ENCODE data around the gene RFT1. TPM values are rescaled to one million over a fixed set of nuclear protein-coding genes. Genes with fewer than 3 reads are reported as not detected.

RFT1 gene
- total and polyA plus RNA-seq, 2 donors (not counting 1 experiment from before 2014, with no cell fraction given) = 9.7 to 20.5 TPM

DNA sequence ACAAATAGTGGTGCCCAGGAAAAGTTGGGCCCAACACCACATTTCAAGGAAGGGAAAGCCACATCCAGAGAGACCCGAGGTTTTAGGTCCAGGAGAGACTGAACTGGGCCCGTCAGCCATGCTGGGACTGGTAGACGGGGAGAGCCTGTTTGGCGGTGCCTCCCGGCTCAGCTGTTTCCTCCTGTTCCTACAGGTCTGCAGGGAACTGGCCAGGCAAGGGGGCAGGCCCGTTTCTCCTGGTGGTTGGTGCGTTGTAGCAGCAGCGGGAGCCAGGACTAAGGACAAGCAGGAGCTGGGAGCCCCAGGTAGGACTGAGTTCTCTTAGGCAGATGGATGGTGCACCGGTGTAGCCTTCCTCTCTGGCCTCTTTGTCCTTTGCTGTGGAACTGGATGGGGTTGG is 34.7 kb upstream of the RFT1 start:
- no peaks in the 10 kb centered on the region for H3K9me3 ChIP-seq (ENCODE audit: control insufficient read depth, insufficient read depth, low read depth, low read length)
- H3K4me2 ChIP-seq (ENCODE audit: extremely low read depth, insufficient read depth, low read length) = no peak overlapping the region
- peaks cover 13% of the 10 kb centered on the region for H3K79me2 ChIP-seq (ENCODE audit: control insufficient read depth, insufficient read depth, low read length)
- no peak for TF ChIP-seq EZH2 (IDR thresholded peaks at IDR 0.05; ENCODE audit: low read length, missing control alignments)
- H4K20me1 ChIP-seq (ENCODE audit: control insufficient read depth, extremely low read depth, insufficient read depth, low read length) = no peaks in the 10 kb centered on the region
- no peak overlapping the region for H3K9ac ChIP-seq (ENCODE audit: insufficient read depth, low read length)
- no peak overlapping the region for H3K4me3 ChIP-seq (replicated peaks in 1 of 4; ENCODE audit: control extremely low read depth in 1 of 4, insufficient read depth in 1 of 4, low read depth in 3 of 4, low read length in 4 of 4)
- no peaks in the 10 kb centered on the region for H3K27me3 ChIP-seq (ENCODE audit: control insufficient read depth, insufficient read depth, low read length)
- peaks cover 19% of the 10 kb centered on the region for H3K4me1 ChIP-seq (ENCODE audit: control insufficient read depth, extremely low read depth, insufficient read depth, low read length)
- H3K36me3 ChIP-seq (ENCODE audit: control insufficient read depth, insufficient read depth, low read length) = no peaks in the 10 kb centered on the region
- no peak for DNase-seq (ENCODE audit: low read depth in 2 of 2)
- H2AFZ ChIP-seq (ENCODE audit: low read length) = no peak overlapping the region
- no peak overlapping the region for H3K27ac ChIP-seq (ENCODE audit: insufficient read depth, low read length)

DNA sequence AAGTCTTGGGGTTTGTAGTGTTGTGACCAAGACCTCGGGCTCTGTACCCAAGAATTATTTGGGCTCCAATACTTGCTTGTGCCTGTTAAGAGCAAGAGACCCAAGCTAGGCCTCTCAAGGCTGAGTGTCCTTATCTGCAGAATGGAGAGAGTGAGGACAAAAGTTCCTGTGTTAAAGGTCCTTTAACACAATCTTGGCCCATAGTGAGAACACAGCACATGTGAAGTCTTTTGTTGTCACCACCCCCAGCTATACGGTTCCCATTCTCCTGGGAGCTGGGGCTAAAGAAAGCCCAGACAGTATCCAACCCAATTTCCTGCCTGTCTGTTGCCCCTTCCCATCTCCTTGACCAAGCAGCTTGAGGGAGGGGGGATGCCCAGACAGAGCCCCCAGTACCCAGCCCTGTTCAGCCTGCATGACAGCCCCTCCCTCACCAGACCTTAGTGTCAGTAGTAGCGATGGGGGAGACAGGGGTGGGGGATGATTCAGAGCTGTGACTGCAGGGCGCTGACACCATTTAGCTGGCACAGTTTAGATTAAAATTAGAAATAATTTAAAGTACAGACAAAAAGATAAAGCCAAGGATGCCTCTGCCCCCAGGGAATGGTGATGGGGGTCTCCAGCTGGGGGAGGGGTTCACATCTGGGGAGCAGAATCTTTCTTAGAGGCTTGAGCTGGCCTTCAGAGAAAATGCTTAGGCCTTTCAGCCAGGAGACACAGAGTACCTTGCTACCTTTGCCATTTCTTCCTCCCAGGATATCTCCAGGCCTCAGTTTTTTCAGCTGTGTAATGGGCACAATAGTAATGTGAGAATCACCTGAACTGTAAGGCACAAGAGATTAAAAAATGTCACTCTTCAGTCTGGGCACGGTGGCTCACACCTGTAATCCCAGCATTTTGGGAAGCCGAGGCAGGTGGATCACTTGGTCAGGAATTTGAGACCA is 33.5 kb upstream of the RFT1 start:
- Histone ChIP-seq H3K27me3 (ENCODE audit: control insufficient read depth, insufficient read depth, low read length) (no peaks in the 10 kb centered on the region), H3K27ac (ENCODE audit: insufficient read depth, low read length) (no peak overlapping the region), H4K20me1 (ENCODE audit: control insufficient read depth, extremely low read depth, insufficient read depth, low read length) (no peaks in the 10 kb centered on the region), H3K79me2 (ENCODE audit: control insufficient read depth, insufficient read depth, low read length) (peaks cover 13% of the 10 kb centered on the region), H2AFZ (ENCODE audit: low read length) (no peak overlapping the region), H3K9me3 (ENCODE audit: control insufficient read depth, insufficient read depth, low read depth, low read length) (no peaks in the 10 kb centered on the region), H3K4me3 (replicated peaks in 1 of 4; ENCODE audit: control extremely low read depth in 1 of 4, insufficient read depth in 1 of 4, low read depth in 3 of 4, low read length in 4 of 4) (peak overlapping the region in 1 of 4 experiments; percentile 88), H3K9ac (ENCODE audit: insufficient read depth, low read length) (no peak overlapping the region), H3K36me3 (ENCODE audit: control insufficient read depth, insufficient read depth, low read length) (no peaks in the 10 kb centered on the region), H3K4me1 (ENCODE audit: control insufficient read depth, extremely low read depth, insufficient read depth, low read length) (peaks cover 20% of the 10 kb centered on the region), H3K4me2 (ENCODE audit: extremely low read depth, insufficient read depth, low read length) (no peak overlapping the region)
- no peak for TF ChIP-seq EZH2 (IDR thresholded peaks at IDR 0.05; ENCODE audit: low read length, missing control alignments)
- TF ChIP-seq, protein P1, sequence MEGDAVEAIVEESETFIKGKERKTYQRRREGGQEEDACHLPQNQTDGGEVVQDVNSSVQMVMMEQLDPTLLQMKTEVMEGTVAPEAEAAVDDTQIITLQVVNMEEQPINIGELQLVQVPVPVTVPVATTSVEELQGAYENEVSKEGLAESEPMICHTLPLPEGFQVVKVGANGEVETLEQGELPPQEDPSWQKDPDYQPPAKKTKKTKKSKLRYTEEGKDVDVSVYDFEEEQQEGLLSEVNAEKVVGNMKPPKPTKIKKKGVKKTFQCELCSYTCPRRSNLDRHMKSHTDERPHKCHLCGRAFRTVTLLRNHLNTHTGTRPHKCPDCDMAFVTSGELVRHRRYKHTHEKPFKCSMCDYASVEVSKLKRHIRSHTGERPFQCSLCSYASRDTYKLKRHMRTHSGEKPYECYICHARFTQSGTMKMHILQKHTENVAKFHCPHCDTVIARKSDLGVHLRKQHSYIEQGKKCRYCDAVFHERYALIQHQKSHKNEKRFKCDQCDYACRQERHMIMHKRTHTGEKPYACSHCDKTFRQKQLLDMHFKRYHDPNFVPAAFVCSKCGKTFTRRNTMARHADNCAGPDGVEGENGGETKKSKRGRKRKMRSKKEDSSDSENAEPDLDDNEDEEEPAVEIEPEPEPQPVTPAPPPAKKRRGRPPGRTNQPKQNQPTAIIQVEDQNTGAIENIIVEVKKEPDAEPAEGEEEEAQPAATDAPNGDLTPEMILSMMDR (conservative IDR thresholded peaks at IDR 0.05 in 1 of 2, IDR thresholded peaks at IDR 0.05 in 1 of 2; ENCODE audit: low read depth in 1 of 2, low read length in 2 of 2) = no peak
- DNase-seq (ENCODE audit: low read depth in 2 of 2) = no peak

DNA sequence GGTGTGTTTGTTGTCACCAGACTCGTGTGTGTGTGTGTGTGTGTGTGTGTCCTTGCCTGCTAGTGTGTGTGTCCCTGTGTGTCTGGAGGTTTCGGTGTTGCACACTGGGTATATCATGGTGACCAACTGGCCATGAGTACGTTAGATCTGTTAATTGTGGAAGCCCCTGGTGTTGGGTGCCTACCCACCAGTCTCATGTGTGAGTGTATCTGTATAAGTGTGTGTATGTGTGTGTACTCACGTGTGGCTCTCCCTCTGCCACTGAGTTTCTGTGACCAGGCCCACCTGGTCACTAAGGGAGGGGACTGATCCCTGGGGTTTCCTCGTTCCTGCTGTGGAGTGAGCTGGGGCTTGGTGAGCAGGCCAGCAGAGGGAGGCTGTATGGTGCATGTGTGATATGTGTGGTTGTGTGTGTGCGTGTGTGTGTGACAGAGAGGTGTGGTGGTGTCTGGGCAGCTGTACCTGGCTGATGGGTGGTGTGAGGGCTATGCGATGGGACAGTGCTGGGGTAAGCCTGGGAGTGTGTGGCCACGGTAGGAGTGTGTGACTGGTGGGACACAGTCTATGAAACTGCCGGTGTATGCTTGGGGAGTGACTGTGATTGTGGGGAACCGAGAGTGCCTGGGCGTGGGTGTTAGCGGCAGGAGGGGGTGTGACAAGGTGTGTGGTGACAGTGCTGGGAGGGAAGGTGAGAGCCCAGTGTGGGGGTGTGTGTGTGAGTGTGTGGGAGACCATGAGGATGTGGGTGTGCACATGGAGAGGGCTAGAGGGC is 32.6 kb upstream of the RFT1 start:
- Histone ChIP-seq H3K9ac (ENCODE audit: insufficient read depth, low read length) (no peak overlapping the region), H2AFZ (ENCODE audit: low read length) (no peak overlapping the region)

More for the DNA sequence above, 32.6 kb upstream of the RFT1 start:
- Histone ChIP-seq H3K4me1 (ENCODE audit: control insufficient read depth, extremely low read depth, insufficient read depth, low read length) (peaks cover 20% of the 10 kb centered on the region), H3K27ac (ENCODE audit: insufficient read depth, low read length) (no peak overlapping the region), H3K36me3 (ENCODE audit: control insufficient read depth, insufficient read depth, low read length) (no peaks in the 10 kb centered on the region), H3K79me2 (ENCODE audit: control insufficient read depth, insufficient read depth, low read length) (peaks cover 13% of the 10 kb centered on the region), H3K4me3 (replicated peaks in 1 of 4; ENCODE audit: control extremely low read depth in 1 of 4, insufficient read depth in 1 of 4, low read depth in 3 of 4, low read length in 4 of 4) (peak overlapping the region in 3 of 4 experiments; percentile 42 to 88 (median 82)), H3K9me3 (ENCODE audit: control insufficient read depth, insufficient read depth, low read depth, low read length) (no peaks in the 10 kb centered on the region), H3K4me2 (ENCODE audit: extremely low read depth, insufficient read depth, low read length) (peak overlapping the region; percentile 67), H3K27me3 (ENCODE audit: control insufficient read depth, insufficient read depth, low read length) (no peaks in the 10 kb centered on the region), H4K20me1 (ENCODE audit: control insufficient read depth, extremely low read depth, insufficient read depth, low read length) (no peaks in the 10 kb centered on the region)
- no peak for TF ChIP-seq EZH2 (IDR thresholded peaks at IDR 0.05; ENCODE audit: low read length, missing control alignments)
- TF ChIP-seq, protein P1 (conservative IDR thresholded peaks at IDR 0.05 in 1 of 2, IDR thresholded peaks at IDR 0.05 in 1 of 2; ENCODE audit: low read depth in 1 of 2, low read length in 2 of 2) = no peak
- DNase-seq (ENCODE audit: low read depth in 2 of 2) = no peak

Measured in fibroblast of lung (primary cell).